Measurements from ENCODE around the gene SLC25A13. TPM values are rescaled to one million over a fixed set of nuclear protein-coding genes. Genes with fewer than 3 reads are reported as not detected.

SLC25A13 gene
- total RNA-seq, 1 donor from 2014 or later = 55.8 TPM

GRCh38 chr7:96344236-96344635 lies 22.3 kb upstream of the SLC25A13 start:
- TF ChIP-seq CTCF (conservative IDR thresholded peaks at IDR 0.05) = no peak
- Mint-ChIP-seq H3K9me3 (no peaks in the 10 kb centered on the region), H3K4me3 (no peak overlapping the region), H3K27me3 (no peaks in the 10 kb centered on the region), H3K27ac (no peak overlapping the region), H3K4me1 (ENCODE audit: unreplicated experiment) (no peaks in the 10 kb centered on the region), H3K36me3 (no peaks in the 10 kb centered on the region)
- no peak for DNase-seq (ENCODE audit: extremely low spot score, unreplicated experiment)

- Mint-ChIP-seq H3K9me3 (no peaks in the 10 kb centered on the region), H3K27me3 (no peaks in the 10 kb centered on the region), H3K27ac (no peak overlapping the region), H3K4me3 (no peak overlapping the region), H3K36me3 (no peaks in the 10 kb centered on the region), H3K4me1 (ENCODE audit: unreplicated experiment) (no peaks in the 10 kb centered on the region)
- TF ChIP-seq CTCF (conservative IDR thresholded peaks at IDR 0.05) = no peak
- no peak for DNase-seq (ENCODE audit: extremely low spot score, unreplicated experiment)
Measured at GRCh38 chr7:96342049-96342448, 20.2 kb upstream of the SLC25A13 start.

GRCh38 chr7:96337519-96337918 lies 15.6 kb upstream of the SLC25A13 start:
- DNase-seq (ENCODE audit: extremely low spot score, unreplicated experiment) = no peak
- Mint-ChIP-seq H3K27ac (no peak overlapping the region), H3K9me3 (peaks cover 4% of the 10 kb centered on the region), H3K36me3 (no peaks in the 10 kb centered on the region), H3K27me3 (no peaks in the 10 kb centered on the region), H3K4me3 (no peak overlapping the region), H3K4me1 (ENCODE audit: unreplicated experiment) (no peaks in the 10 kb centered on the region)
- no peak for TF ChIP-seq CTCF (conservative IDR thresholded peaks at IDR 0.05)

- Mint-ChIP-seq H3K27ac (no peak overlapping the region), H3K9me3 (peaks cover 4% of the 10 kb centered on the region), H3K4me3 (no peak overlapping the region), H3K4me1 (ENCODE audit: unreplicated experiment) (peaks cover 30% of the 10 kb centered on the region), H3K27me3 (no peaks in the 10 kb centered on the region), H3K36me3 (no peaks in the 10 kb centered on the region)
- DNase-seq (ENCODE audit: extremely low spot score, unreplicated experiment) = no peak
- no peak for TF ChIP-seq CTCF (conservative IDR thresholded peaks at IDR 0.05)
Measured at GRCh38 chr7:96332325-96332724, 10.4 kb upstream of the SLC25A13 start.

- H3K27ac Mint-ChIP-seq = no peak overlapping the region
- DNase-seq (ENCODE audit: extremely low spot score, unreplicated experiment) = no peak
- H3K4me1 Mint-ChIP-seq (ENCODE audit: unreplicated experiment) = peaks cover 30% of the 10 kb centered on the region
- H3K36me3 Mint-ChIP-seq = no peaks in the 10 kb centered on the region
- no peak overlapping the region for H3K4me3 Mint-ChIP-seq
- peaks cover 4% of the 10 kb centered on the region for H3K9me3 Mint-ChIP-seq
- no peaks in the 10 kb centered on the region for H3K27me3 Mint-ChIP-seq
- TF ChIP-seq CTCF (conservative IDR thresholded peaks at IDR 0.05) = no peak
Measured at GRCh38 chr7:96331775-96332174, 9.9 kb upstream of the SLC25A13 start.

GRCh38 chr7:96331233-96331632 lies 9.3 kb upstream of the SLC25A13 start:
- Mint-ChIP-seq H3K27ac (no peak overlapping the region), H3K27me3 (no peaks in the 10 kb centered on the region), H3K36me3 (no peaks in the 10 kb centered on the region), H3K9me3 (peaks cover 4% of the 10 kb centered on the region), H3K4me1 (ENCODE audit: unreplicated experiment) (peaks cover 30% of the 10 kb centered on the region), H3K4me3 (no peak overlapping the region)
- TF ChIP-seq CTCF (conservative IDR thresholded peaks at IDR 0.05) = no peak
- DNase-seq (ENCODE audit: extremely low spot score, unreplicated experiment) = no peak
